HG03342 (cell line): ENCODE results near the gene RPS29.

Experiments used
- ATAC-seq: cut with Tn5 transposase; IDR thresholded peaks from one replicate; pipeline ENCODE4 v1.9.1; 2021; ENCODE audit warnings: mild to moderate bottlenecking, moderate library complexity; ENCODE audit not compliant: unreplicated experiment

Gene RPS29

DNA sequence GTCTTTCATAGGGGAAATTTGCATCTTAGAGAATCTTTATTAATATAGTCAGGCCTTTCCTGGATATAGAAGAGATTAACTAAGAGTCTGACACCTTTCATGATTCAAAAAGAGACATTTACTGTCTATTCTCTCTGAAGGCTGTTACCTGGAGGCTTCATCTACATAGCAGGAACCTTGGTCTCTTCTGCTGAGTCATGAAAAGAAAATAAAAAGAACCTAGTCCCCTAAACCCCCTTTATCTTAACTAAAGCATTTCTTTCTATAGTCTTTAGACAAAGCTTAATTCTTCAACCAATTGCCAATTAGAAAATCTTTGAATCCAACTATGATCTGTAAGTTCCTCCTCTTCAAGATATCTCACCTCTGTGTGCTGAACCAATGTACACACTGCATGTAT lies 33.1 kb downstream of the RPS29 start:
- ATAC-seq: no peak

- no peak for ATAC-seq
These were observed 34.6 kb downstream of the RPS29 start for GRCh38 chr14:49551569-49551968.

DNA sequence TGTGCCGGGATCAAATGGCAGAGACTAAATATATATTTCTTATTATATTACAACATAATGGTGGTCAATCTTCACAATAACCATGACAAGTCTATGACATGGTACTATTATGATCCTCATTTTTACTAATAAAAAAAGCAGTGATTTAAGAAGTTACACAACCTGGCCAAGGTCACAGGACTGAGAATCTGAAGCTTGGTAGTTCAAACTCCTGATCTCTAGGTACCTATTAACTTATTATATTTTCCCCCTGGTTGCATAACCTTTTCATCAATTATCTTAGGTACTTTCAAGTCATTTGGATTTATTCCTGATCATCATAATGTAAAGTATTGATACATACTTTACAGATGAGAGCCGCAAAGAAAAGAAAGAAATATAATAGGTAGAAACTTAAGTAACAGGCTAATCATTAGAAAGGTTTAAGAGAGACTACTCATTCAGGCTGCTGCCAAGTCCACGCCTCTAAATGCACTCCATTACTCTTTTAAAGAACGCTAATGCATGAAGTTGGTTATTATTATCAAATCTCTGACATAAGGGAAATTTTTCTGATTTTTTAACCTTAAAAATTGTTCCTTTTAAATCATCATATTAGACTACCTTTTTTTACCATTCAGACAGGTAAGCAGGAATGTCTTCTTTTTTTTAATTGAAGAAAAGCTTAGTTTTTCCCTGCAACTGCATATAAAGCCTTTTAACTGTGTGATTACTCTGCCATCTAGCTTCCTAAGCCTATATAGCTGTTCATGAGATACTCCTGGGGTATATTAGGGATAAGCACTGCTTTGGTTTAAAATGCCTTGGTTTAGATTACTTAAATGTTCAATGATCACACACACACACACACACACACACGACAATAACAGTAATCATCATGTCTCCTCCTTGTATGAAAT lies 35.6 kb downstream of the RPS29 start:
- ATAC-seq: no peak

DNA sequence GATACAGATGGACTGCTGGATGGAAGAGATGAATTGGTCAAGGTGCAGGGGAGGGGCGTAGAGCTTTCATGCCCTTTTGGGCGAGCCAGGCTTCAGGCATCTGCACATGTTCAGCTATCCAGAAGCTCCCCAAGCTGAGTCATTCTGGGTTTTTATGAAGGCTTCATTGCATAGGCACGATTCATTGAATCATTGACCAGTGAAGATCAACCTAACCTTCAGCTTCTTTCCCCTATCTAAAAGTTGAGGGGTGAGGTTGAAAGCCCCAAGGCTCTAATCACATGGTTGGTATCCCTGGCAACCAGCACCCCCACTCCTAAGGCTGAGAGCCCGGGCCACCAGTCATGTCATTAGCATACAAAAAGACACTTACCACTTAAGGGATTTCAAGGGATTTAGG lies 36.3 kb downstream of the RPS29 start:
- no peak for ATAC-seq

DNA sequence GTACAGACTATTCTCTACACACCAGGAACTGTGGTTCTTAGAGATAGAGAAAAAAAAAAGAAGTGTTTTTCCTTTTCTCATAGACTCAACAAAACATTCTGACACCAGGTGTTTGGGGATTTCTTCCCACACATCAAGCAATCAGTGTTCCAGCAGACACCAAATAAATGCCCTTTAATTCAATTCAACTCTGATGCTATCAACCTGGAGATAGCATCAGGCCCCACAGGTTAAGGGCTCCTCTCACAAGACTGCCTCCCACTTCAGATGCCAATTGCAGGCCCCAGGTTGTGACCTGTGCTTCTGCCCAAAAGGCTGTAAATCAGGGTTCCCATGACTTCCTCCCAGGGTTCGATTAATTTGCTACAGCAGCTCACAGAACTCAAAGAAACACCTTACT lies 36.7 kb downstream of the RPS29 start:
- ATAC-seq: no peak

DNA sequence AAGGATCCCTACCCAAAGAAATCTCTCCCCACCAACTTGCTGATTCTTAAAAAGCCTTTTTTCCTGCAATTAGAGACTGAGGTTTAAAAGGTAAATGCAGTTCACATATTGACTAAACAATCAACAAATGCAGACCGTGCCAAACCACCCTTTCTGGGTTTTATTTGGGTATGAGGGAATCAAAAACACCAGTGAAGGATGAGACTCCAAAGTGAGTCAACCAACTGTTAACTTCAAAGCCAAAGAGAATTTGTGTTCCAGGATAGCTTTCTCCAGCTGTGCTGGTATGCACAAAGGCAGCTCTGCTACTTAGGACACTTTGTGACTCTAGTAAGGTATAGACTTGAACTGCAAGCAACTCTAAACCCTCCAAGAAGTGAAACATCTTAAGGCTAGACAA lies 39.4 kb downstream of the RPS29 start:
- no peak for ATAC-seq

DNA sequence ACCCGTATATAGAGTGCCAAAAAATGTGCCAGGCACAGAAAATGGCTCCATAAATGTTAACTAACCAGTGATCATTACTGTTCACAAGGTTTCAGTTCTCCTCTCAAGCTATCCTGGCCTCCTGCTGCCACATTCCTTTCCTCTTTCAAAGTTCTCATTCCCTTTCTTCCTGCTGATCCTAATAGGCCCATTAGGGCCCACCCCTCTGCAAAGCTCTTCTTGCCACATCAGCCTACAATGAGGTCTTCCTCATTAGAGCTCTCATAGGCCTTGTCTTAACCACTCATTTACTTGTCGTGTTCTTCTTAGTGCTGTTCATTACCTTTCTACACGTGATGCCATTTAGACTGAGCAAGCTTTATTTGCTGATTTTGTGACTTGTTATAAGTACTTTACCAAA lies 40.5 kb downstream of the RPS29 start:
- ATAC-seq: no peak

GRCh38 chr14:49545071-49545470 lies 41.1 kb downstream of the RPS29 start:
- ATAC-seq: no peak

DNA sequence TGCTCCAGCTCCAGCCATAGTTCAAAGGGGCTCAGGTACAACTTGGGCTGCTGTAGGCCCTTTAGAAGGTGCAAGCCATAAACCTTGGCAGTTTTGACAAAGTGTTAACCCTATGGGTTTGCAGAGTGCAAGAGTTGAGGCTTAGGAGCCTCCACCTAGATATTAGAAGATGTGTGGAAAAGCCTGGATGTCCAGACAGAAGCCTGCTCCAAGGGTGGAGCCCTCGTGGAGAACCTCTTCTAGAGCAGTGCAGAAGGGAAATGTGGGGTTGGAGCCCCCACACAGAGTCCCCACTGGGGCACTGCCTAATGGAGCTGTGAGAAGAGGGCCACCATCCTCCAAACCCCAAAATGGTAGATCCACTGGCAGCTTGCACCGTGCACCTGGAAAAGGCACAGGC lies 45.1 kb downstream of the RPS29 start:
- ATAC-seq: no peak

GRCh38 chr14:49538852-49539251 lies 47.3 kb downstream of the RPS29 start:
- no peak for ATAC-seq
